Upper lobe of left lung (tissue), 6 donors: ENCODE results near the gene ISL1. TPM values are rescaled to one million over a fixed set of nuclear protein-coding genes. Genes with fewer than 3 reads are reported as not detected.

Experiments used
- ATAC-seq, 2 donors: fragments of 200-7000 bp; cut with Tn5 transposase; one replicate each; pipeline ENCODE4 v1.9.1; 2022; ENCODE audit warnings: mild to moderate bottlenecking in 2 of 2, moderate library complexity in 2 of 2; ENCODE audit not compliant: low FRiP score in 2 of 2
- DNase-seq, 2 donors: peaks; one replicate each; pipeline ENCODE4 v3.0.0-alpha.2; 2019 to 2020
- H3K27ac ChIP-seq, 4 donors: fragments of 200-600 bp; sonication (generic); one replicate each; pipeline ENCODE4 v1.5.1; 2016 to 2019
- H3K27me3 ChIP-seq, 4 donors: fragments of 200-600 bp; sonication (generic); one replicate each; pipeline ENCODE4 v1.5.1; 2017 to 2019
- H3K36me3 ChIP-seq, 4 donors: fragments of 200-600 bp; sonication (generic); one replicate each; pipeline ENCODE4 v1.5.1; 2016 to 2019
- H3K4me1 ChIP-seq, 4 donors: fragments of 200-600 bp; sonication (generic); one replicate each; pipeline ENCODE4 v1.5.1; 2018 to 2019
- H3K4me3 ChIP-seq, 4 donors: fragments of 200-600 bp; sonication (generic); one replicate each; pipeline ENCODE4 v1.5.1; 2017 to 2019; ENCODE audit warnings: mild to moderate bottlenecking in 2 of 4, moderate library complexity in 1 of 4
- H3K9me3 ChIP-seq, 4 donors: fragments of 200-600 bp; sonication (generic); one replicate each; pipeline ENCODE4 v1.5.1; 2018 to 2019
- EP300 ChIP-seq, 4 donors: sonication (generic); formaldehyde crosslinking; IDR thresholded peaks; one replicate each; pipeline ENCODE4 v1.5.1; 2017; ENCODE audit warnings: antibody characterized with exemption in 4 of 4, control low read depth in 2 of 4
- POLR2A ChIP-seq, 4 donors: fragments of 450-650 bp; IDR thresholded peaks; one replicate each; pipeline ENCODE4 v1.5.1; 2016 to 2017; ENCODE audit warnings: antibody characterized with exemption in 4 of 4, mild to moderate bottlenecking in 2 of 4
- POLR2AphosphoS5 ChIP-seq, 2 donors: sonication (generic); formaldehyde crosslinking; IDR thresholded peaks; one replicate each; pipeline ENCODE4 v1.5.1; 2017; ENCODE audit warnings: antibody characterized with exemption in 2 of 2
- WGBS, 2 donors: methylation state at CpG; one replicate each; pipeline ENCODE4 v1.1.5; 2017 to 2018; 5-methylcytosine and 5-hydroxymethylcytosine counted together
- total RNA-seq, 6 donors: library from RNA; depleted of rRNA in 4 of 6; stranded (reverse); fragments of >200 nt in 4 of 6; gene quantifications; one replicate each; pipeline versions ENCODE4 v1.1.0 to v1.2.1, GENCODE V29; 2016 to 2021
- TF ChIP-seq, protein P1 (sequence below), 6 experiments: fragments of 450-650 bp in 4 of 6; fragments of 200-600 bp in 2 of 6; sonication (generic) in 2 of 6; IDR thresholded peaks; one replicate each; pipeline ENCODE4 v1.5.1; 2016 to 2019; ENCODE audit warnings: antibody characterized with exemption in 6 of 6
- donor health status: DM: no; HTN: no; CAD: no; lungs with moderate emphysema.
- donor health status: DM: no; HTN: yes; CAD: no; lungs with severe emphysema.

ISL1 gene
- total RNA-seq, result not detected

DNA sequence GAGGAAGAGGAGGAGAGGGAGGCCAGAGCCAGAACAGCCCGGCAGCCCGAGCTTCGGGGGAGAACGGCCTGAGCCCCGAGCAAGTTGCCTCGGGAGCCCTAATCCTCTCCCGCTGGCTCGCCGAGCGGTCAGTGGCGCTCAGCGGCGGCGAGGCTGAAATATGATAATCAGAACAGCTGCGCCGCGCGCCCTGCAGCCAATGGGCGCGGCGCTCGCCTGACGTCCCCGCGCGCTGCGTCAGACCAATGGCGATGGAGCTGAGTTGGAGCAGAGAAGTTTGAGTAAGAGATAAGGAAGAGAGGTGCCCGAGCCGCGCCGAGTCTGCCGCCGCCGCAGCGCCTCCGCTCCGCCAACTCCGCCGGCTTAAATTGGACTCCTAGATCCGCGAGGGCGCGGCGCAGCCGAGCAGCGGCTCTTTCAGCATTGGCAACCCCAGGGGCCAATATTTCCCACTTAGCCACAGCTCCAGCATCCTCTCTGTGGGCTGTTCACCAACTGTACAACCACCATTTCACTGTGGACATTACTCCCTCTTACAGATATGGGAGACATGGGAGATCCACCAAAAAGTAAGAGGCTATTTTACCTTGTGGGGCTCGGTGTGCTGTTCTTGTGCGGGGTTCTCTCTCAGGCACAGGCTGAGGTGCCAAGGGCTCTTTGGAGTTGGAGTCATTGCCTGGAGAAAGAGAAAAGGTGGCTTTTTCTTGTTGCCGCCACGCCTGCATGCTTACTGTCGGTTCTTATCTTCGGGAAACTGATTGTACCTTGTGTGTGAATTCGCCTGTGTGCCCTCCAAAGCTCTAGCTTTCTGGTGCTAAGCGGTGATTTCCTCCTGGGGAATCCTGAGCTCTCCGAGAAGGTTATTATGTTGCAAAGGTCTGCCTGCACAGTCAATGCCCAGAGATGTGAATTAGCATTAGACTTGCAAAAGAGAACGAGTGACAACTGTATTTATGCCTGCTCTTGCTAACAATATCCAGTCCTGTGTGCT, at the start of gene ISL1:
ISL1 (plus strand) TSS at position 318 of the 991 bp plus-strand sequence; CDS start at position 542, 224 bp downstream.
- Histone ChIP-seq H3K9me3 (no peaks in the 10 kb centered on the region), H3K36me3 (no peaks in the 10 kb centered on the region), H3K4me1 (peaks cover 20 to 38% (median 25%) of the 10 kb centered on the region in 4 donors), H3K4me3 (peak within 1 kb of the TSS in 3 of 4 donors; percentile 30 to 48 (median 47)), H3K27ac (no peak within 1 kb of the TSS), H3K27me3 (peaks cover 2 to 63% (median 32%) of the 10 kb centered on the region in 4 donors)
- TF ChIP-seq EP300 (IDR thresholded peaks at IDR 0.05), result no peak
- TF ChIP-seq POLR2AphosphoS5 (IDR thresholded peaks at IDR 0.05), result no peak
- TF ChIP-seq POLR2A (IDR thresholded peaks at IDR 0.05), result no peak
- TF ChIP-seq, protein P1, sequence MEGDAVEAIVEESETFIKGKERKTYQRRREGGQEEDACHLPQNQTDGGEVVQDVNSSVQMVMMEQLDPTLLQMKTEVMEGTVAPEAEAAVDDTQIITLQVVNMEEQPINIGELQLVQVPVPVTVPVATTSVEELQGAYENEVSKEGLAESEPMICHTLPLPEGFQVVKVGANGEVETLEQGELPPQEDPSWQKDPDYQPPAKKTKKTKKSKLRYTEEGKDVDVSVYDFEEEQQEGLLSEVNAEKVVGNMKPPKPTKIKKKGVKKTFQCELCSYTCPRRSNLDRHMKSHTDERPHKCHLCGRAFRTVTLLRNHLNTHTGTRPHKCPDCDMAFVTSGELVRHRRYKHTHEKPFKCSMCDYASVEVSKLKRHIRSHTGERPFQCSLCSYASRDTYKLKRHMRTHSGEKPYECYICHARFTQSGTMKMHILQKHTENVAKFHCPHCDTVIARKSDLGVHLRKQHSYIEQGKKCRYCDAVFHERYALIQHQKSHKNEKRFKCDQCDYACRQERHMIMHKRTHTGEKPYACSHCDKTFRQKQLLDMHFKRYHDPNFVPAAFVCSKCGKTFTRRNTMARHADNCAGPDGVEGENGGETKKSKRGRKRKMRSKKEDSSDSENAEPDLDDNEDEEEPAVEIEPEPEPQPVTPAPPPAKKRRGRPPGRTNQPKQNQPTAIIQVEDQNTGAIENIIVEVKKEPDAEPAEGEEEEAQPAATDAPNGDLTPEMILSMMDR (IDR thresholded peaks at IDR 0.05), result no peak
- DNase-seq (peak; percentile 34 to 88), ATAC-seq (peak; percentile 39 to 92)
- WGBS, 2 donors, result 2 to 7% methylated on average over 29 to 42 of the region's 57 CpGs

DNA sequence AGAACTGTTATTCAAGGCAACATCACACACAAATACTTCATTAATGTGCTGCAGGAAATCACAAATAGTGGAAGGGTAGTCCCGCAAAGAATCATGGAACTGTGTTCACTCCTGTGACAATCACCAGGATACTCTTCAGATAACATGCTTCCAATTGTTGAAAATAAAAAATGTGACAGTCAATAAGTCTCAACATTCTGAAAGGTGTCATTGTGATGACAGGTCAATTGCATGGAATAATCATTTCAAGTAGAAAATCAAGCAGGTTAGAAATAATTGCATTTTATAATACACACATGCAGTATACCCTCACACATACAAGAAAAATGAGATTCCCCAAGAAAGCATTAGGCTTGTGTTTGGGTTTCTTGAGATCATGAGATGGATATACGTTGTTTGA, 46.4 kb upstream of the ISL1 start:
- Histone ChIP-seq H3K27ac (no peak overlapping the region), H3K36me3 (no peaks in the 10 kb centered on the region), H3K27me3 (no peaks in the 10 kb centered on the region), H3K9me3 (no peaks in the 10 kb centered on the region), H3K4me3 (no peak overlapping the region), H3K4me1 (no peaks in the 10 kb centered on the region)
- 93 to 97% methylated on average over 2 of the region's 2 CpGs for whole genome bisulfite sequencing, 2 donors
- TF ChIP-seq, protein P1 (IDR thresholded peaks at IDR 0.05), result no peak
- TF ChIP-seq EP300 (IDR thresholded peaks at IDR 0.05) (no peak), POLR2A (IDR thresholded peaks at IDR 0.05) (no peak), POLR2AphosphoS5 (IDR thresholded peaks at IDR 0.05) (no peak)
- DNase-seq (no peak), ATAC-seq (no peak)

DNA sequence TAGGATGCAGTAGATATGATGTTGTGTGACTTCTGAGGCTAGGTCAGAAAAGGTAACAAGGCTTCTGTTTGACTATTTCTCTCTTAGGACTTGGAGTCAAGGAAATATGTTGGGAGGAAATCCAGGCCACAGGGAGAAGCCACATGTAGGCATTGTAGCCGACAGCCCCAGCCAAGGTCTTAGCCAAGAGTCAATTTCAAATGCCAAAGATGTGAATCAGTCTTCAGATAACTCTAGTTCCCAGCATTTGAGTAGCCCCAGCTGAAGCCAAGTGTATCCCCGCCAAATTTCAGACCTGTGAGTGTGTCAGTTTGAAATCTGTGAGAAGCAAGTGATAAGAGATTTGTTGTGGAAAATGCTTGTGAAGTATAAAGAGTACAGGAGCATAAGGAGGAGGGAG, 38.1 kb upstream of the ISL1 start:
- WGBS, 2 donors, result 80 to 86% methylated on average over 2 of the region's 2 CpGs
- Histone ChIP-seq H3K4me3 (no peak overlapping the region), H3K9me3 (peaks cover 0 to 6% (median 2%) of the 10 kb centered on the region in 4 donors), H3K4me1 (no peaks in the 10 kb centered on the region), H3K27ac (no peak overlapping the region), H3K36me3 (no peaks in the 10 kb centered on the region), H3K27me3 (no peaks in the 10 kb centered on the region)
- ATAC-seq (no peak), DNase-seq (no peak)
- TF ChIP-seq, protein P1 (IDR thresholded peaks at IDR 0.05), result no peak
- no peak for TF ChIP-seq POLR2AphosphoS5 (IDR thresholded peaks at IDR 0.05)
- no peak for TF ChIP-seq POLR2A (IDR thresholded peaks at IDR 0.05)
- no peak for TF ChIP-seq EP300 (IDR thresholded peaks at IDR 0.05)

DNA sequence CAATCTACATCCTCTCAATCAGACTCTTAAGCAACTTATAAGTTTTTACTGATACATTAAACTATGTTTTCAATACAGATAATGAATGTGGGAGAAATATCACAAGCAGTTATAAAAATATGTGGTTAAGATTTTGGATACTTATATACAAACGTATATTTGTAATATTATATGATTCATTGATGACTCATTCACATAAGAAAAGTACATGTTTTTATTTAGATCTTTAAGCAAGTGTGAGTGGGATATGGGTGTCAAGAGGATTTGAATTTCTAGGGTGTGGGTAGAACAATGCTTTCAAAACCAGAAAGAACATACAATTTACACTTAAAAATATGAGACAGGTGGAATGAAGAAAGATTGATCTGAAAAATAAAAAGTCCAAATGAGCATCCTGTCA, 36.1 kb upstream of the ISL1 start:
- ATAC-seq (no peak), DNase-seq (no peak)
- H3K4me1 ChIP-seq, result no peaks in the 10 kb centered on the region
- peaks cover 0 to 6% (median 2%) of the 10 kb centered on the region in 4 donors for H3K9me3 ChIP-seq
- no peaks in the 10 kb centered on the region for H3K36me3 ChIP-seq
- H3K27me3 ChIP-seq, result no peaks in the 10 kb centered on the region
- no peak overlapping the region for H3K27ac ChIP-seq
- H3K4me3 ChIP-seq, result no peak overlapping the region
- TF ChIP-seq POLR2A (IDR thresholded peaks at IDR 0.05), result no peak
- TF ChIP-seq, protein P1 (IDR thresholded peaks at IDR 0.05), result no peak
- TF ChIP-seq EP300 (IDR thresholded peaks at IDR 0.05), result no peak
- TF ChIP-seq POLR2AphosphoS5 (IDR thresholded peaks at IDR 0.05), result no peak
- WGBS, 2 donors, result 78 to 83% methylated on average over 1 of the region's 1 CpG
